GM12878 (cell line): ENCODE measurements around the gene ROR2. TPM values are rescaled to one million over a fixed set of nuclear protein-coding genes. Genes with fewer than 3 reads are reported as not detected.

Source experiments
- ATAC-seq: fragments of 200-7000 bp; cut with Tn5 transposase; 3 replicates; pipeline ENCODE4 v1.9.1; 2020; ENCODE audit warnings: mild to moderate bottlenecking, moderate library complexity
- BruUV-seq: library from RNA; stranded (reverse); fragments of 400-500 nt; replicated peaks from 2 replicates; lab custom pipeline; 2021; lab: Mats Ljungman, UMichigan
- CTCF ChIA-PET: fragments of 300-600 bp; sonication (Branson Sonifier 250); formaldehyde crosslinking; extraction: SDS; loops from one replicate; lab custom pipeline; 2021; ENCODE audit warnings: inconsistent platforms; lab: Yijun Ruan, JAX
- POLR2A ChIA-PET: fragments of 350-600 bp; formaldehyde crosslinking; extraction: SDS; loops from one replicate; lab custom pipeline; 2021; ENCODE audit warnings: inconsistent platforms; lab: Charles Lee
- RAD21 ChIA-PET: fragments of 300-600 bp; sonication (Branson Sonifier 250); formaldehyde crosslinking; loops from one replicate; lab custom pipeline; 2023; ENCODE audit warnings: antibody characterized with exemption; ENCODE audit not compliant: unreplicated experiment; lab: Charles Lee
- SMC1A ChIA-PET: fragments of 300-600 bp; sonication (Branson Sonifier 250); formaldehyde crosslinking; loops from one replicate; lab custom pipeline; 2023; ENCODE audit not compliant: unreplicated experiment, uncharacterized antibody; lab: Charles Lee
- DNase-seq: peaks from one replicate; pipeline ENCODE4 v3.0.0-alpha.2; 2011; ENCODE audit warnings: low read depth, low spot score
- FAIRE-seq: peaks from 3 replicates; lab custom pipeline; 2011; peaks lifted over from hg19 to GRCh38; lab: Jason Lieb, UNC
- H2AFZ ChIP-seq: 2 replicates; pipeline ENCODE4 v1.6.0; 2011; ENCODE audit warnings: low read depth, low read length, control low read depth; ENCODE audit not compliant: control insufficient read depth
- H3K27ac ChIP-seq: 2 replicates; pipeline ENCODE4 v1.5.1; 2011; ENCODE audit warnings: control low read depth; ENCODE audit not compliant: control insufficient read depth, insufficient read depth
- H3K27me3 ChIP-seq, 2 experiments: replicated peaks in 1 of 2; 2 replicates each; pipeline versions ENCODE4 v1.6.0 to v1.6.1; 2011; ENCODE audit warnings: low read length in 1 of 2; ENCODE audit not compliant: control insufficient read depth in 2 of 2, insufficient read depth in 2 of 2
- H3K36me3 ChIP-seq, 2 experiments: 2 replicates each; pipeline ENCODE4 v1.5.1; 2011; ENCODE audit warnings: low read length in 1 of 2; ENCODE audit not compliant: control insufficient read depth in 2 of 2, insufficient read depth in 2 of 2
- H3K4me1 ChIP-seq: 2 replicates; pipeline ENCODE4 v1.6.1; 2011; ENCODE audit warnings: mild to moderate bottlenecking, low read length, moderate library complexity, mixed read lengths; ENCODE audit not compliant: control insufficient read depth, insufficient read depth
- H3K4me2 ChIP-seq: 2 replicates; pipeline ENCODE4 v1.6.0; 2011; ENCODE audit warnings: control low read depth; ENCODE audit not compliant: control insufficient read depth, insufficient read depth
- H3K4me3 ChIP-seq: fragments of 200-600 bp; sonication (generic); 2 replicates; pipeline ENCODE4 v1.5.1; 2016
- H3K79me2 ChIP-seq: 2 replicates; pipeline ENCODE4 v1.6.0; 2011; ENCODE audit warnings: low read length; ENCODE audit not compliant: control insufficient read depth, insufficient read depth
- H3K9ac ChIP-seq: 2 replicates; pipeline ENCODE4 v1.8.0; 2011; ENCODE audit warnings: low read length, control low read depth, mixed read lengths; ENCODE audit not compliant: control insufficient read depth, insufficient read depth
- H3K9me3 ChIP-seq: replicated peaks from 3 replicates; pipeline ENCODE4 v1.5.1; 2011; ENCODE audit warnings: mild to moderate bottlenecking, low read length; ENCODE audit not compliant: control insufficient read depth, insufficient read depth
- H4K20me1 ChIP-seq: 2 replicates; pipeline ENCODE4 v1.6.0; 2011; ENCODE audit not compliant: control insufficient read depth, insufficient read depth
- CHD1 ChIP-seq: IDR thresholded peaks from 2 replicates; pipeline ENCODE4 v1.6.1; 2012; ENCODE audit warnings: low read depth, low read length, improper control_type of control experiment
- CHD2 ChIP-seq: IDR thresholded peaks from 2 replicates; pipeline ENCODE4 v1.6.1; 2011; ENCODE audit warnings: low read depth, low read length, improper control_type of control experiment, borderline replicate concordance
- CTCF ChIP-seq, 3 experiments: IDR thresholded peaks in 2 of 3; conservative IDR thresholded peaks in 1 of 3; 2 replicates each; pipeline ENCODE4 v1.5.1; 2011; ENCODE audit warnings: low read depth in 3 of 3, low read length in 3 of 3, mild to moderate bottlenecking in 3 of 3, control low read depth in 2 of 3, moderate library complexity in 2 of 3, inconsistent platforms in 1 of 3, mixed read lengths in 1 of 3; ENCODE audit not compliant: control insufficient read depth in 2 of 3, insufficient read depth in 1 of 3; ENCODE audit errors: extremely low read depth in 1 of 3
- EGR1 ChIP-seq, 2 experiments: IDR thresholded peaks; 1 replicate in 1 of 2; 2 replicates in 1 of 2; pipeline ENCODE4 v1.6.1; 2011 to 2012; ENCODE audit warnings: low read depth in 2 of 2, low read length in 2 of 2, borderline replicate concordance in 1 of 2, mild to moderate bottlenecking in 1 of 2, moderate library complexity in 1 of 2
- IKZF1 ChIP-seq: fragments of 450-650 bp; conservative IDR thresholded peaks from 2 replicates; pipeline ENCODE4 v1.6.1; 2017; ENCODE audit warnings: antibody characterized with exemption, mild to moderate bottlenecking
- IKZF2 ChIP-seq, 2 experiments: fragments of 450-650 bp; IDR thresholded peaks; 2 replicates each; pipeline ENCODE4 v1.6.1; 2017; ENCODE audit warnings: mild to moderate bottlenecking in 2 of 2, moderate library complexity in 2 of 2
- IRF3 ChIP-seq: fragments of 450-650 bp; IDR thresholded peaks from 2 replicates; pipeline ENCODE4 v1.6.1; 2014; ENCODE audit warnings: mild to moderate bottlenecking
- LARP7 ChIP-seq: fragments of 450-650 bp; IDR thresholded peaks from 2 replicates; pipeline ENCODE4 v1.6.1; 2017; ENCODE audit warnings: mild to moderate bottlenecking
- MTA2 ChIP-seq: fragments of 450-650 bp; IDR thresholded peaks from 2 replicates; pipeline ENCODE4 v1.6.1; 2016; ENCODE audit warnings: low read depth, mild to moderate bottlenecking, moderate library complexity
- MYC ChIP-seq: IDR thresholded peaks from 2 replicates; pipeline ENCODE4 v1.6.1; 2011; ENCODE audit warnings: mild to moderate bottlenecking, low read length, moderate library complexity, inconsistent platforms; ENCODE audit not compliant: insufficient read depth, insufficient replicate concordance, insufficient read length, severe bottlenecking
- POLR2AphosphoS5 ChIP-seq: IDR thresholded peaks from 2 replicates; pipeline ENCODE4 v1.6.1; 2011; ENCODE audit warnings: mild to moderate bottlenecking, low read length, inconsistent platforms
- POU2F2 ChIP-seq: IDR thresholded peaks from 3 replicates; pipeline ENCODE4 v1.6.1; 2011; ENCODE audit warnings: low read depth, mild to moderate bottlenecking, low read length, borderline replicate concordance
- SIN3A ChIP-seq: IDR thresholded peaks from 2 replicates; pipeline ENCODE4 v1.6.1; 2012; ENCODE audit warnings: low read depth, low read length, improper control_type of control experiment
- ZNF274 ChIP-seq: IDR thresholded peaks from one replicate; pipeline ENCODE4 v1.8.0; 2011; ENCODE audit not compliant: insufficient read length, insufficient read depth
- WGBS: methylation state at CpG from one replicate; pipeline ENCODE4 v1.1.6; 2016; ENCODE audit warnings: low lambda C conversion rate; ENCODE audit not compliant: insufficient replicate concordance, insufficient coverage; ENCODE audit errors: missing lambda C conversion rate; 5-methylcytosine and 5-hydroxymethylcytosine counted together
- in situ Hi-C: fragments of 300-500 bp; cut with MboI; formaldehyde crosslinking; loops from 9 replicates; pipeline ENCODE4 v1.14.3; 2018; ENCODE audit warnings: mixed read lengths
- intact Hi-C: fragments of 100-400 bp; cut with micrococcal nuclease; formaldehyde crosslinking; loops from one replicate; pipeline ENCODE4 v1.14.2; 2022; ENCODE audit not compliant: unreplicated experiment
- polyA plus RNA-seq, 11 experiments: library from polyadenylated mRNA; depleted of rRNA in 4 of 11; unstranded in 6 of 11; stranded (reverse) in 5 of 11; fragments of >200 nt; fragmentation: Nextera tagmentation in 4 of 11; fragmentation: Illumina TruSeq in 1 of 11; extraction: Ambion mirVana in 4 of 11; extraction: Trizol in 1 of 11; gene quantifications; 1 replicate in 1 of 11; 2 replicates in 10 of 11; pipeline versions ENCODE4 v1.2.1 to v1.2.3, GENCODE V29; 2011 to 2016; ENCODE audit warnings: inconsistent platforms in 2 of 11, missing spikeins in 2 of 11, low read depth in 1 of 11
- total RNA-seq, 4 experiments: library from RNA; depleted of rRNA in 3 of 4; stranded (reverse); fragments of >200 nt in 3 of 4; fragmentation: Illumina TruSeq in 1 of 4; extraction: Trizol in 1 of 4; gene quantifications; 2 replicates each; pipeline versions ENCODE4 v1.2.1 to v1.2.3, GENCODE V29; 2013 to 2021
- TF ChIP-seq, protein P1 (sequence below): fragments of 450-650 bp; IDR thresholded peaks from 2 replicates; pipeline ENCODE4 v1.6.1; 2016; ENCODE audit warnings: mild to moderate bottlenecking
- TF ChIP-seq, protein P2 (sequence below): fragments of 450-650 bp; IDR thresholded peaks from 2 replicates; pipeline ENCODE4 v1.6.1; 2017; ENCODE audit warnings: antibody characterized with exemption, mild to moderate bottlenecking, moderate library complexity

Gene ROR2
- total and polyA plus RNA-seq, 10 of the 15 experiments (the other 5 are each of a cell fraction or from before 2014, with no cell fraction given), result 0.03 to 0.05 TPM; not detected in 8

GRCh38 chr9:91753711-91754110 is 196.3 kb downstream of the ROR2 start:
- H3K36me3 ChIP-seq, result no peaks in the 10 kb centered on the region
- SMC1A ChIA-PET, result no interaction called here
- no peak overlapping the region for H3K9ac ChIP-seq
- DNase-seq, result no peak
- no peaks in the 10 kb centered on the region; the same call in 1 of the 2 replicates for H3K4me1 ChIP-seq
- no TSS peak for BruUV-seq
- no peaks in the 10 kb centered on the region for H3K79me2 ChIP-seq
- WGBS, result 39% methylated on average over 2 of the region's 2 CpGs
- no peak overlapping the region for H3K4me3 ChIP-seq
- H3K4me2 ChIP-seq, result no peak overlapping the region
- CTCF ChIA-PET, result no interaction called here
- intact Hi-C loops (no loop called here), in situ Hi-C loops (no loop called here)
- no peaks in the 10 kb centered on the region; a peak in 2 of 4 replicates for H3K27me3 ChIP-seq
- no peak for ATAC-seq
- no peak overlapping the region for H2AFZ ChIP-seq
- H3K9me3 ChIP-seq, result no peaks in the 10 kb centered on the region
- RAD21 ChIA-PET, result no interaction called here
- POLR2A ChIA-PET, result no interaction called here
- H4K20me1 ChIP-seq, result no peaks in the 10 kb centered on the region
- FAIRE-seq, result no peak
- no peak overlapping the region for H3K27ac ChIP-seq
- TF ChIP-seq, protein P1, sequence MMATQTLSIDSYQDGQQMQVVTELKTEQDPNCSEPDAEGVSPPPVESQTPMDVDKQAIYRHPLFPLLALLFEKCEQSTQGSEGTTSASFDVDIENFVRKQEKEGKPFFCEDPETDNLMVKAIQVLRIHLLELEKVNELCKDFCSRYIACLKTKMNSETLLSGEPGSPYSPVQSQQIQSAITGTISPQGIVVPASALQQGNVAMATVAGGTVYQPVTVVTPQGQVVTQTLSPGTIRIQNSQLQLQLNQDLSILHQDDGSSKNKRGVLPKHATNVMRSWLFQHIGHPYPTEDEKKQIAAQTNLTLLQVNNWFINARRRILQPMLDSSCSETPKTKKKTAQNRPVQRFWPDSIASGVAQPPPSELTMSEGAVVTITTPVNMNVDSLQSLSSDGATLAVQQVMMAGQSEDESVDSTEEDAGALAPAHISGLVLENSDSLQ, result no peak
- TF ChIP-seq EGR1 (IDR thresholded peaks at IDR 0.05; ENCODE audit: borderline replicate concordance in 1 of 2, low read depth in 2 of 2, low read length in 2 of 2), result no peak
- TF ChIP-seq ZNF274, result no peak
- no peak for TF ChIP-seq SIN3A
- TF ChIP-seq, protein P2, sequence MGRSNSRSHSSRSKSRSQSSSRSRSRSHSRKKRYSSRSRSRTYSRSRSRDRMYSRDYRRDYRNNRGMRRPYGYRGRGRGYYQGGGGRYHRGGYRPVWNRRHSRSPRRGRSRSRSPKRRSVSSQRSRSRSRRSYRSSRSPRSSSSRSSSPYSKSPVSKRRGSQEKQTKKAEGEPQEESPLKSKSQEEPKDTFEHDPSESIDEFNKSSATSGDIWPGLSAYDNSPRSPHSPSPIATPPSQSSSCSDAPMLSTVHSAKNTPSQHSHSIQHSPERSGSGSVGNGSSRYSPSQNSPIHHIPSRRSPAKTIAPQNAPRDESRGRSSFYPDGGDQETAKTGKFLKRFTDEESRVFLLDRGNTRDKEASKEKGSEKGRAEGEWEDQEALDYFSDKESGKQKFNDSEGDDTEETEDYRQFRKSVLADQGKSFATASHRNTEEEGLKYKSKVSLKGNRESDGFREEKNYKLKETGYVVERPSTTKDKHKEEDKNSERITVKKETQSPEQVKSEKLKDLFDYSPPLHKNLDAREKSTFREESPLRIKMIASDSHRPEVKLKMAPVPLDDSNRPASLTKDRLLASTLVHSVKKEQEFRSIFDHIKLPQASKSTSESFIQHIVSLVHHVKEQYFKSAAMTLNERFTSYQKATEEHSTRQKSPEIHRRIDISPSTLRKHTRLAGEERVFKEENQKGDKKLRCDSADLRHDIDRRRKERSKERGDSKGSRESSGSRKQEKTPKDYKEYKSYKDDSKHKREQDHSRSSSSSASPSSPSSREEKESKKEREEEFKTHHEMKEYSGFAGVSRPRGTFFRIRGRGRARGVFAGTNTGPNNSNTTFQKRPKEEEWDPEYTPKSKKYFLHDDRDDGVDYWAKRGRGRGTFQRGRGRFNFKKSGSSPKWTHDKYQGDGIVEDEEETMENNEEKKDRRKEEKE, result no peak
- no peak for TF ChIP-seq IKZF2 (IDR thresholded peaks at IDR 0.05)
- TF ChIP-seq CTCF (IDR thresholded peaks at IDR 0.05 in 2 of 3, conservative IDR thresholded peaks at IDR 0.05 in 1 of 3; ENCODE audit: control insufficient read depth in 2 of 3, extremely low read depth in 1 of 3, insufficient read depth in 1 of 3, low read depth in 3 of 3, low read length in 3 of 3), result no peak
- TF ChIP-seq CHD2, result no peak
- TF ChIP-seq IKZF1, result no peak
- TF ChIP-seq IRF3, result no peak
- TF ChIP-seq CHD1, result no peak
- no peak for TF ChIP-seq POU2F2
- TF ChIP-seq LARP7, result no peak
- TF ChIP-seq MYC, result no peak
- TF ChIP-seq POLR2AphosphoS5, result no peak
- no peak for TF ChIP-seq MTA2
